GM19467 (cell line): Measurements from ENCODE around the gene OR2T5.
"Not testable (repeated sequence)": the region's sequence is repeated elsewhere in the genome, so short reads cannot be mapped to it uniquely, and the experiment has no call there.

Experiments
- ATAC-seq: cut with Tn5 transposase; IDR thresholded peaks from one replicate; pipeline ENCODE4 v1.9.1; 2021; ENCODE audit warnings: mild to moderate bottlenecking, moderate library complexity; ENCODE audit not compliant: unreplicated experiment

OR2T5 gene

GRCh38 chr1:248500305-248501035 lies 12.1 kb downstream of the OR2T5 start:
- not testable (repeated sequence) for ATAC-seq

DNA sequence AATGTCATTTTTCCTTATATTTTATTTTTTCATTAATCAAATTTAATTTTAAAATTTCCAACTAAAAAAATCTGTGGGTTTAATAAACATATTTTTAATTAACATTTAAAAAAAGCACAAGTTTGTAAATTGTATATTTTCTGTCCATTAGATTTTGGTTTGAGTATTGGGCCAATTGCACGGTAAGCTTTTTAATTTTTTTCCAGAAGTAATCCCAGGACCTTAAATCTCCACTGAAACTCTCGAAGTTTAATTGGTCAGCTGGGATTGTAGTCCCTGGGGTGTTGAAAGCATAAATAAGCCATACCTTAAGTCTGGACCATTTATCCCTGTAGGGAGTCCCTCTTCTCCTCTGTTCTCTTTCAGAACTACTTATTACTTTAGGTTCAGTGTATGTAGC lies 19.4 kb downstream of the OR2T5 start, which contains the start of gene OR2G6:
Gene OR2G6, plus strand, starts transcription at position 301 of the 400 bp plus-strand sequence. CDS start 13,574 bp downstream, outside the sequence.
- not testable (repeated sequence) for ATAC-seq

DNA sequence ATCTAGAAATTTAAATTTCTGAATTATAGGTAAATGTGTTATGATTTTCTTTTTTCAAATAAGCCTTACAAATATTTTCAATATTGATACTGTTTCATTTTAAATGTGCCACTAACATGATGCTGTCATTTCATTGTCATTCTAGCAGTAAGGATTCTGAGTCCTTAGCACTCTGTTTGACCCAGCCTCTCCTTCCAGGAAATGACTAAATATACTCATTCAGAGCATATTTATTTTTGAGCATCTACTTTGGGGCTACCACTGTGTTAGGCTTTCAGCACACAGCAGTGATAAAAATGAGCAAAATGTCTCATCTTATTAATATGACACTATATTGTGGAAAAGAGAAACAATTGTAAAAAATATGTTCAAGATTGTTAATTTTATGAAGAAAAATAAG lies 21.8 kb downstream of the OR2T5 start:
- ATAC-seq = not testable (repeated sequence)

- no peak for ATAC-seq
Measured at GRCh38 chr1:248521856-248522255, 33.5 kb downstream of the OR2T5 start.

- not testable (repeated sequence) for ATAC-seq
Measured at GRCh38 chr1:248537449-248537848, 49.1 kb downstream of the OR2T5 start.
